Stimulated activated CD8-positive, alpha-beta memory T cell treated with anti-CD3 and anti-CD28 coated beads, Interleukin-7, amount 100 ng/mL, for 24 hours (primary cell): ENCODE data around the gene PLA2G4E.

Source experiments
- DNase-seq: peaks from one replicate; pipeline ENCODE4 v3.0.0-alpha.2; 2020; ENCODE audit warnings: low read depth

Gene PLA2G4E, protein sequence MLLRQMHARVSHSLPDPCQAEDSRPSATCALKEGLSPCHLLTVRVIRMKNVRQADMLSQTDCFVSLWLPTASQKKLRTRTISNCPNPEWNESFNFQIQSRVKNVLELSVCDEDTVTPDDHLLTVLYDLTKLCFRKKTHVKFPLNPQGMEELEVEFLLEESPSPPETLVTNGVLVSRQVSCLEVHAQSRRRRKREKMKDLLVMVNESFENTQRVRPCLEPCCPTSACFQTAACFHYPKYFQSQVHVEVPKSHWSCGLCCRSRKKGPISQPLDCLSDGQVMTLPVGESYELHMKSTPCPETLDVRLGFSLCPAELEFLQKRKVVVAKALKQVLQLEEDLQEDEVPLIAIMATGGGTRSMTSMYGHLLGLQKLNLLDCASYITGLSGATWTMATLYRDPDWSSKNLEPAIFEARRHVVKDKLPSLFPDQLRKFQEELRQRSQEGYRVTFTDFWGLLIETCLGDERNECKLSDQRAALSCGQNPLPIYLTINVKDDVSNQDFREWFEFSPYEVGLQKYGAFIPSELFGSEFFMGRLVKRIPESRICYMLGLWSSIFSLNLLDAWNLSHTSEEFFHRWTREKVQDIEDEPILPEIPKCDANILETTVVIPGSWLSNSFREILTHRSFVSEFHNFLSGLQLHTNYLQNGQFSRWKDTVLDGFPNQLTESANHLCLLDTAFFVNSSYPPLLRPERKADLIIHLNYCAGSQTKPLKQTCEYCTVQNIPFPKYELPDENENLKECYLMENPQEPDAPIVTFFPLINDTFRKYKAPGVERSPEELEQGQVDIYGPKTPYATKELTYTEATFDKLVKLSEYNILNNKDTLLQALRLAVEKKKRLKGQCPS

DNA sequence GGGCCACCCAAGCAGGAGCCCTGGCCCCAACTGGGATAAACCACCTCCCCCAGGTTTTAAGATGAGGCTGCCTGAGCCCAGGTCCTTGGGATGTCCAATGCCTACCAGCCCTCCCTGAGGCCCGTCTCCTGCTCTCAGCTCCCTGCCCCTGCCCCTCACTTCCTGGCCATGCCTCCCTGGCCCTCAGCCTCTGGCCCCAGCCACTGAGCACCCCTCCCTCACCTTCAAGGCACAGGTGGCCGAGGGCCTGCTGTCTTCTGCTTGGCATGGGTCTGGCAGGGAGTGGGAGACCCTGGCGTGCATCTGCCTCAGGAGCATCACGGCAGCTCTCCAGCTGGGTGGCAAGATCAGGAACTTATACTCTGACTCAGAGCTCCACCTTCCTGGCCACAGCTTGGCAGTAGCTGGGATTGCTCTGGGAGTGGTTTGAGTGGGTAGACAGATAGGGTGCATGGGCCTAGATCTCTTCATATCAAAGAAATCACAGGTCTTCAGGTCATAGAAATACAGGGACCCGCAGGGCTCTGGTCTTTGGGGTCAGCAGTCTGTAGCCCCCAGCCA is at the start of gene PLA2G4E:
Gene PLA2G4E, minus strand, starts transcription at position 330 of the 561 bp plus-strand sequence. Its CDS starts 12 bp downstream, at position 318.
- no peak for DNase-seq

DNA sequence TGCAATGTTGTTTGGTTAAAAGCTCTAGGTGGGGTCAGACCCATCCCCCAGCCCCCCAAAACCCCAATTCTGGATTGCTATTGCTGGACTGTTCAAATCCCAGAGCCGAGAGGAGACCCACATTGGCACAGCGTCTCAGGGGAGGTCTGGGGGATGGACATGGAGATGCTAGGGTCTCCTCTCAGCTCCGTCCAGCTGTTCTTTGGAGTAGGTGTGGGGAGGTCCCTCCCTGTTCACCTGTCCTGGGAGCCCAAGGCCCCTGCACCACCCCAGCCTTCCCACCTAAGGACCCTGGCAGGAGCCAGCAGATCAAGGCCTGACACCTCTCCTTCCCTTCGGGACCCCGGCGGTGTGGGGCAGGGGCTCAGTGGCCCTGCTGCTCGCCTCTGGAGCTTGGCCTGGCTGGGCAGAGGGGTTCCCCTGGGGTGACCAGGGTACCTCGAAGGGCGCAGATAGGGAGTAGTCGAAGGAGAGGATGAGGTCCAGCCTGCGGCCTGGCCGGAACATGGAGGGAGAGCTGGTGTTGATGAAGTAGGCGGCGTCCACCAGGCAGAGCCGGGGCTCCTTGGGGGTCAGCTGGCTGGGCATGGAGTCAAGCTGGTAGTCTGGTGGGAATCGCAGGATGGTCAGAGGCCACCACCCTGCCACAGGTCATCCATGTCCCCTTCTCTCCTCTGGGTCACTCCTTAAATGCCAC is 49.6 kb upstream of the PLA2G4E start:
- no peak for DNase-seq

DNA sequence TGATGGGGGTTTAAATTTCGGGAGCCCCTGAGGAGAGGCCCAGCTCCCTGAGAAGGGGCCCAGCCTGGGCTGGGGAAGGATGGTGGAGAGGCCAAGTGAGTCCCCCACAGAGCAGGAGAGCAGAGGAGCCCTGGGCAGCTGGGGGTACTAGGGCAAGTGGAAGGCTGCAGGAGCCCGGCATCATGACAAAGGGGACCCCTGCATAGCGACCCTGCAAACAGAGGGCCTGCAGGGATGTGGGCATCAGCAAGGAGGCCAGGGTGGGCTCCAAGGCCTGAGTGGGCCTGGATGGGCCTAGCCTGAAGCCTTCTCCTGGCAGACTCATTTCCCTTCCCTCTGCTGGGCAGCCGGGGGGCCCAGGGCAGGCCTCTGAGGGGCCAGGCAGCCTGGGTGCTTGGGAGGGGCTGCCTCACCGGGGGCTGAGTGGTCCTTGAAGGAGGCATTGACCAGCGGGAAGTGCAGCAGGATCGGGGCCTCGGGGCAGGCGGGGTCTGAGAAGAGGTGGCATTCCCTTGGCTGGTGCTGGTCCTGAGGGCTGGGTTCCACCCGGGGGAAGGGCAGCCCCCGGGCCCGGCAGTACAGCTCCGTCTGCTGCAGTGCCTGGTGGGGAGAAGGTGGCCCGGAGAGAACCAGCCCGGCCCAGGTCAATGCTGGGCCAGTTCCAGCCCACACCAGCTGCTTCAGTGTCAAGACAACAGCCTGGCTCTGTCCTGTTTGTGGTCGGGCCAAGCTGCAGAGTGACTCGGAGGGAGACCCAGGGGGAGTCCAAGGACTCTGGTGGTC is 48.8 kb upstream of the PLA2G4E start:
- DNase-seq, result no peak

DNA sequence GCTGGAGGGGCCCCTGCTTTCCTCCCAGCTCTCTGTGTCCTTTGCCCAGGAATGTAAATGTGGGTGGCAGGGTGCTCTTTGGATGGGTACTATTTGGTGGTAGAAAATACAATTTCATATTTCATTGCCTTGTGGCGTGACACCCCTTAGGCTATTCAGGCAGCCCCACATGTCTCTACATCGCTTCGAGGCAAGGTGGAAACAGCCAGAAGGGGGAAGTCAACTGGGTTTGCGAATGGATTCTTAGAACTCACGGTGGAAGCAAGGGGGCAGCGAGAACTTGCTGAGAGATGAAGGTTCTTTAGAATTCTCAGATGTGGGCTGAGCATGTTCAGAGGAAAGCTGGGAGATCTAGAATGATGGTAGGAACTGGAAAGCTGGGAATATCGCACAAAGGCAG is 48.2 kb upstream of the PLA2G4E start:
- DNase-seq, result no peak

DNA sequence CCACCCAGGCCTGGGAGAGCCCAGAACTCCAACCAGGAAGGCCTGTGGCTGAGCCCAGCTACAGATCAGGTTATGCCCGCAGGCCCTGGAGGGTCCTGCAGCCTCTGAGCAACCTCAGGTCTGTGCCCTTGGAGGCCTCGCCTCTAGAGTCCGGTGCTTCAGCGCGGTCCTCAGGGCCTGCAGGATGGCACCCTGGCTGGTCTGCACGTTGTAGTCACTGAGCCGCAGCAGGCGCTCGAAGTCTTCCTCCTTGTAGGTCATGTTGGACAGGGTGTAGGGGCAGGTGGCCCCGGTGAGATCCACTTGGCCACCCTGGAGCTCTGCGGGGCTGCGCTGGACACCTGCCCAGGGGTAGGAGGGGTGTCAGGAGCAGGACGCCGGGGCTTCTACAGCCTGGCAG is 47.8 kb upstream of the PLA2G4E start:
- DNase-seq, result no peak

DNA sequence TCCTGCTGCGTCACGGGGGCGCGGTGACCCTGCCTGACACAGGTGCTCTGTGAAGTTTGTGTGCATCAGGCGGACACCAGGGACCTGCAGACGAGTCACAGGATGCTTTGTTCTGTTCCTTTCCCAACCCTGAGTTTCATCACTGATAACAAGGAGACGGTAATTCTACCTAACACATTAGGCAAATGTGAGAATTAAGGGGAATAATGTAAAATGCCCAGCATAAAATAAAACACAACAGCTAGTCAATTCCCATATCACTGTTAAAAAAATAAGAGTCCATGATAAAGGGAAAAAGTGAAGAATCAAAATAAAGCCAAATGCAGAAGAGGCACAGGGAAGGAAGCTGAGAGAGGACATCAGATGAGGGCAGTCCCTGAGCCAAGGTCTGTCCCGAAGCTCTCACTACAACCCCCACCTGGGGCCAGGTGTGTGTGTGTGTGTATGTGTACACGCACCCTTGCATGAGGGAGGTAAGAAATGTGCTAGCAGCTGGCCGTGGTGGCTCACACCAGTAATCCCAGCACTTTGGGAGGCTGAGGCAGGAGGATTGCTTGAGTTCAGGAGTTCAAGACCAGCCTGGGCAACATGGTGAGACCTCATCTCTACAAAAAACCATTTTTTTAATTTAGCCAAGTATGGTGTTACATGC is 46.0 kb upstream of the PLA2G4E start:
- no peak for DNase-seq

DNA sequence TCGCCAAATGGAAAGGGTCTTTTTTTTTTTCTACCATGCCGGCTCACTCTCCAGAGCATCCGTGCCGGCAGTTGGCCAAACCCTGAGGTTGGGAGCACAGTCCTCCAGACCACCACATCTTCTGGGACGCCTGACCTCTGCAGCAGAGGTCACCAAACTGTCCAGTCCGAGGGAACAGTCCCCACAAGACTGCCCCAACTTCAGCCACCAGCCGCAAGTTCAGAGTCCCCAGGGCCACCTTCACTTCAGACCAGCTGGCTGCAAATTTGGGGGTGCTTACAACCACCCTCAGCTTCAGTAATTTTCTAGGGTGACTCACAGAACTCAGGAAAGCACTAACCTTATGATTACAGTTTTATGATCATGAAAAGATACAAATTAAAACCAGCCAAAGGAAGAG is 44.6 kb upstream of the PLA2G4E start:
- DNase-seq, result no peak

DNA sequence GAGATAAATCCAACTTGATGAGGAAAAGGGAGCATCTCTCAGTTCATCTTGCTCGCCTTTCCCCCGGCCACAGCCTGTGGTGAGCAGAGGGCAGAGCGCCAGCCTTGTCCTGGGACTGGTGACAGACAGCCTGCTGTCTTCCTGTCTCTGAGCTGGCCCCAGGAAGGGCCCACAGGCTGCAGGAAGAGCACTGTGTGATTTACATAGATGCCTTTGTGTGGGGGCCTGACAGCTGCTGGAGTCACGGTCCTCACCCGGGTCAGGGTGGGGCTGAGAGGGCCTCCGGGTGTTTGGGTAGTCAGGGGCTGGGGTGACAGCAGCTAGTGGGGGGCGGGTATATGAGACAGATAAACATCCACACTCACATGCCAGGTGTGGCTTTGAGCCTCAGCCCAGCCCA is 44.2 kb upstream of the PLA2G4E start:
- DNase-seq, result no peak

DNA sequence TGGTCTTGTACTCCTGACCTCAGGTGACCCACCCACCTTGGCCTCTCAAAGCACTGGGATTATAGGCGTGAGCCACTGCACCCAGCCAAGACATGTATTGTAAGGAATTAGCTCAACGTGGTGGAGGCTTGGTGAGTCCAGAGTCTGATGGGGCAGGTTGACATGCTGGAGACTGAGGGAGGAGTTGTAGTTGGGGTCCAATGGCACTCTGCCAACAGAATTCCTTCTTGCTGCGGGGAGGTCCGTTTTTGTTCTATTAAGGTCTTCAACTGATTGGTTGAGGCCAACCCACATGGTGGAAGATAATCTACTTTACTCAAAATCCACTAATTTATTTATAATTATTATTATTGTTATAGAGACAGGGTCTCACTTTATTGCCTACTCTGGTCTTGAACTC is 43.4 kb upstream of the PLA2G4E start:
- no peak for DNase-seq

DNA sequence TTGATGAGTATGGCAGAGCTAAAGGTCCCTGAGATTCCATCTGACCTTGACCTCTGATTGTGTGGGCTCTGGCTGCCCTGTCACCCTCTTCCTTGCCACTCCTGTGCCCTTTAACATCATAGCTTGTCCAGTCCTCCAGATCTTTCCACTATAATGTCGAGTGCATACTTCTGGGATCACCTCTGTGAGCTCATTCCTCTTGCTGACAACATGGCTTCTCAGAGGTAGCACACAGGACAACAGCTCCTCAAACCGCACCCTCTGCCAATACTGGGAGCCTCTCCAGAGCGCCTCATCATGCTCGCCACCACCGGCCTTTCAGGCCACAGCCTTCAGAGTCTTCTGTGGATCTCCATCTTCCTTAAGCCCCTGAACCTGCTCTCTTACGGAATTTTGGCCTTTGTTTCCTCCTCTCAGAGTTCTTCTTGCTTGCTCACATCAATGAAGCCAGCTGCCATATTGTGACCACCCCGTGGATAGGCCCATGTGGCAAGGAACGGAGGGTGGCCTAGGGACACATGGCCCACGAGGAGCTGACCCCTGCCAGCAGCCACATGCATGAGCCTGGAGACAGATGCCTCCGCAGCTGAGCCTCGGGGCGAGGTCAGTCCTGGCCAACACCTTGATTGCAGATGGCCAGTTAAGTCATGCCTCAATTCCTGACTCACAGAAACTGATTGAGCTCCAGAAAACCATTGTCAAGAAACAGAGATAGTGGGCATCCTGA is 42.4 kb upstream of the PLA2G4E start:
- no peak for DNase-seq

DNA sequence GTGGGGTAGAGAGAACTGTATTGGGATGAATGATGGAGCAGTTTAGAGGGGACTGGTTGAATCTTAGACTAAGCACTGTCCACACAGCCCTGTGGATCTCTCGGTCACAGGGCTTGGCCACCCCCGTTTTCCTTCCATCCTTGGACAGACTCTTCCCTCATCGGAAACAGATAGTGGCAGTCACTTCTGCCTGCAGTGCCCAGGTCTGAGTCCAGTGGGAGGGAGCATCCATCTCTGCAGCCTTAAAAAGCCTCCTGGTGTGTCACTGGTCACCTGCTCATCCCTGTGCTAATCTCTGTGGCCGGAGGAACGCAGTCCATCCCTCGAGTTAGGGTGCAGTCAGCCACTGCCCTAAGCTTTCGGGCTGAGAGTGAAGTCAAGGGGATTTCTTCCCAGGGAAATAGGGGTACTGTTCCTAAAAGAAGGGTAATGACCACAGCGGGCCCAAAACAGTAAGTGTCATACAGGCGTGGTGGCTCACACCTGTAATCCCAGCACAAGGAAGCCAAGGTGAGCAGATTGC is 41.5 kb upstream of the PLA2G4E start:
- no peak for DNase-seq

DNA sequence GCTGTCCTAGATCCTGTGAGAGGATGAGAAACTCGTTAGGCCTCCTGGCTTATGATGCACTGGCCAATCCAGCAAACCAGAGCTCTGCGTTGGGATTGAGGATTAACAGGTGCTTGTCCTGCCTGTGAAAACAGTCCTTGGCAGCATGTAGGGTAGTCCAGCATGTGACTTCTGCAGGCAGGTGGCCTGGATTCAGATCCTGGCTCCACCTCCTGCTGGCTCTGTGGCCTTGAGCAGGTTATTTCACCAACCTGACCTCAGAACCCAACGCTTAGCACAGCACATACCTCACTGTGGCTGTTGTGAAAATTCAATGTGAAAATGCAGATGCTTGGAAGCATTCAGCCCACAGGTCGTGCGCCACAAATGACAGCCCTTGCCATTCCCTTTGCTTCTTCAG is 40.0 kb upstream of the PLA2G4E start:
- no peak for DNase-seq

DNA sequence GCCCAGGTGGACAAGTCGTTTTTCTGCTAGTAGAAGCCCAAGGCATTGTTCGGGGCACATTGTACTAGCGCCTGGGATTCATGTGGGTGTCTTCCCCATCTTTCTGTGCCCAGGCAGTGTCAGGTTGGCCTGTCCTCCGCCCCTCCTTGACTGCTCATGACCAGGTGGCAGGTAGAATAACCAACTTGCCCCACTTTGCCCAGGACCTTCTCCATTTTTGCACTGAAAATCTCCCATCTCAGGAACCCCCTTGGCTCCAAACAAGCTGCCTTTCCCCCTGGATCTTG is 39.6 kb upstream of the PLA2G4E start:
- DNase-seq, result no peak

DNA sequence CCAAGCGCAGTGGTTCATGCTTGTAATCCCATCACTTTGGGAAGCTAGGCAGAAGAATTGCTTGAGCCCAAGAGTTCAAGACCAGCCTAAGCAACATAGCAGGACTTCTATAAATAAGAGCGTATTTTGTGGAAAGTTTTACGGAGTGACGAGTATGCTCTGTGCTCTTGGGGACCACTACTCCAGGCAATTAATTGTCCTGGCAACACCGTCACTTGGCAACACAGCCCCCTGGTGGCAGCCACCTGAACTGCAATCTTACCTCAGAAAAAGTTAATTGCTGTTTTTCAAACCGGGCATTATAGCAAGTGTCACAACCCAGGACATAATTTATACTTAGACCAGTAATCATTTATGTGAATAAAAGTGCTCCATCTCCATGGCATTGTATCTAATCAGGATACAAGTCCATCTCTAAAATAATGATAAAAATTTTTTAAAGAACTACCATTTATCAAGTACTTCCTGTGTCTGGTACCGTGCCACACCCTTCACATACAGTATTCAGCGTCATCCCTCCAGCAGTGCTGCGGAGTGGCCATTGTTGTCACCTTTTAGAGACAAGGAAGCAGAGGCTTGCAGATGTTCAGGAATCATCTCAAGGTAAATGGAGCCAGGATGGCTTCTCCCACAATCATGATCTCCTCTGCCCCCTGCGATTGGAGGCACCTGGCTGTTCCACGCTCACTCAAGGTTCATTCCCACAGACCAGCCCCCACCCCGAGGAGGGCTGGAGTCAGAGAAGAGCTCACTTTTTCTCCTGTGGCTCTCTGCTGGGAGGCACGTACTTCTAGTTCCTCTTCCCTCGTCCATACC is 39.0 kb upstream of the PLA2G4E start:
- DNase-seq, result peak; percentile 58

DNA sequence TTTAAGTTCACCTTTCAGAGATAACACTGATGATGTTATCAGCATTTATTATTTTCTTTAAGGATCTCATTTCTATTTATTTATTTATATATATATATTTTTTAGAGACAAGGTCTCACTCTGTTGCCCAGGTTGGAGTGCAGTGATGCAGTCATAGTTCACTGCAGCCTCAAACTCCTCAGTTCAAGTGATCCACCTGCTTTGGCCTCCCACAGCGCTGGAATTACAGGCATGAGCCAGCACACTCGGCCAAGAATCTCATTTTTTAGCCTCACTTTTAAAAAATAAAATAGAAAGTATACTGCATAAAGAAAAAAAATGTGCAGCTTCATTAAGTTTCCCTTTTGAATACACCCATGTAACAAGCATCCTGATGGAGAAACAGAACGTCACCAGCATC is 37.9 kb upstream of the PLA2G4E start:
- DNase-seq, result no peak

DNA sequence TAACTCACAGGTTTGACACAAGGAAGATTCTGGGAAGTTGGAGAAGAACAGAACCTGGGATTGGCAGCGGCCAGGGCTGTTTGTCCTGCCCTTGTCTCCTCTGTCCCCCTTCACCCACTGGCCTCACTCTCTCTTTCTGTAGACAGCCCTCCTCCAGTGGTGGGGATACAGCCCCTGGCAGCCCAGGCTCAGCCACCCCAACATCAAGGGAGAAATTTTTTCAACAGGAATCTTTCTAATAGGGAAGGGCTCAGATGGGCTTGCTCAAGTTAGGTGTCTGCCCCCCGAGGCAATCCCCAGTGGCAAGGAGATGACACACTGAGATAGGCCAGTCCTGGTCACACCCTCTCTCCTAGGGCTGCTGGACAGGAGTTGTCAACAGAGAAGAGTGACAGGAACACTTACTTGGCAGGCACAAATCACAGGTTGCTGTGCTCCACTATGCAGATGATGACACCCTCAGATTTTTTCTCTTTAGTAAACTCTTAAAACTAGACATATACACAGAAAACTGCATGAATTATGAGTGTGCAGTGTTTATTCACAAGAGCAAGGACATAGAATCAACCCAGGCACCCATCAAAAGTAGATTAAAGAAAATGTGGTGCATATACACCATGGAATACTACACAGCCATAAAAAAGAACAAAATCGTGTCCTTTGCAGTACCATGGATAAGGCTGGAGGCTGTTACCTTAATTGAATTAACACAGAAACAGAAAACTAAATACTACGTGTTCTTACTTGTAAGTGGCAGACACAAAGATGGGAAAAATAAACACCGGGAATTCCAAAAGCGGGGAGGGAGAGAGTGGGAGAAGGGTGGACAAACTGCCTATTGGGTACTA is 37.2 kb upstream of the PLA2G4E start:
- DNase-seq, result no peak

DNA sequence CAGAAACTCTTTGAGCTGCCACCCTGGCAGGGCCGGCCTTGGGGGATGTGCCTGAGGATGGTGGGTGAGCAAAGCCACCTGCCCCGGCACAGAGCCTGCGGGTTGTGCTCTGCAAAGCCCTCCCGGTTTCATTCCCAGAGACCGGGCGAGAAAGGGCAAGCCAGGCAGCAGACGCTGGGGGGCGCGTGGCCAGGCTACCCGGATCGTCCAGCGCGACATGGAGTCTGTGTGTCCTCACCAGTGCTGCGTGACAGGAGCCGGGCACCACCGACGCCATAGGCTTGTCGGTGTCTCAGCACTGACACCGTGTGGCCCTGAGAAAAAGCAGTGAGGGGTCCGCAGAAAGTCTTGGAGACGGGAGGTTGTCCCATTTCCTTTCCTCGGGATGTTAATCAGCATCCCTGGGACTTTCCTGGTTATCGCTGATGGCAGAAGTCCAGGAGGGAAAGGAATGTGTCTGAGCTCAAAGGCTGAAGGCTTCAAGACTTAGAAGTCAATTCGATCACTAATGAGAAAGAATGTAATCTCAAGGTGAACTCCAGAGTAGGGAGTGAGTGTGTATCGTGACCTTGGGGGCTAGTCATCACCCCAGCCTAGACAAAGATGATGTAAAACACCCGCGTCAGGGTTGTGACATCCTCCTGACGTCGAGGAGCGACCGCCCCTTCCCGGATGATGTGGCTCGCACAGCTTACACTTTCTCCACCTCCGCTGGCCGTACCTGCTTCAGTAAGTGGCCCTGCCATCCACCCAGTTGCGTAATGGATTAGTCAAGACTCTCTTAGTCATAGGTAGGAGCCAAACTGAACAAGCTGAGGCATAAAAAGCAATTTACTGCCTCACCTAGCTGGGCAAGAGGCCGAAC is 36.3 kb upstream of the PLA2G4E start:
- DNase-seq, result peak; percentile 13

DNA sequence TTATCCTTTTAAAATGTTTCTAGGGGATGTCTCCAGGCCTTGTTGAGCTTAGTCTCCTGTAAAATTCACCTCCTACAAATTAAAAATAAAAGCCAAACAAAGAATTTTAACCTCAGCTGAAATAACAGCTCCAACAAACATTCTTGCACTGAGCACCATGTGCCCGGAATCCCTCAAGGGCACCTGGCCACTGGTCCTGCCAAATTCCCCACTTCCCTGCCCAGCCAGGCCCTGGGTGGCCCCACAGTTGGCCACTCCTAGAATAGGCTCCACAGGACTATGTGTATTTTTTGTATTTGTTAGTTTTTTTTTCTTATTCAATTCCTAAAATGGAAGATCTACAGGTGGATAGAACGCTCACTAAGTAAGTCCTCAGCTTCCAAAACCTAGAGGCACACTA is 33.1 kb upstream of the PLA2G4E start:
- DNase-seq, result no peak
